ENCODE results near the gene TNFRSF1B. TPM values are rescaled to one million over a fixed set of nuclear protein-coding genes. Genes with fewer than 3 reads are reported as not detected.

TNFRSF1B gene
- total RNA-seq, 4 donors from 2014 or later: 34.0 to 122 (median 84.5) TPM

DNA sequence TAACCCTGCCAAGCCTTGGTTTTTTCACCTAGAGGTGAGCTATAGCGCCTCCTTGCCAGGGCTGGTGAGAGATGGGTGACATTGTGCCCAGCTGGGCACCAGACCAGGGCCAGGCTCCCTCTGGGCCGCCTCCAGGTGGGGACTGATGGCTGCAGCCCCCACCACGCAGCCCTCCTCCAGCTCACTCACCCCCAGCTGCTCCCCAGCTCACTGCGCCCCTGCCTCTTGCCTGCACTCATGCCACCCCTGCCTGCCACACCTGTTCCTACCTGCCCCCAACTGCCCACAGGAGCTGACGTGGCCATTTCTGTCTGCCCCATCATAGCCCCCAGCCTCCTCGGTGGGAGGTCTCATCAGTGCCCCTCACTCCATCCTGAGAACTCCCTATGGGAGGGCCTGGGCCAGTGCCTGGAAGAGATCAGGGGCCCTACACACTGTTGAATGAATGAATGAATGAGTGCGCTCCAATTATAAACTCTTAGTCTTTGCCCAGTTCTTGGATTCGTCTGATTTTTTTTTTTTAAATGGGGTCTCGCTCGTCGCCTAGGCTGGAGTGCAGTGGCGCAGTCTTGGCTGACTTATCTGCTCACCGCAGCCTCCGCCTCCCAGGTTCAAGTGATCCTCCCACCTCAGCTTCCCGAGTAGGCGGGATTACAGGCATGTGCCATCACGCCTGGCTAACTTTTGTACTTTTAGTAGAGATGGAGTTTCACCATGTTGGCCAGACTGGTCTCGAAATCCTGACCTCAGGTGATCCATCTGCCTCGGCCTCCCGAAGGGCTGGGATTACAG, 36.6 kb downstream of the TNFRSF1B start:
- no peak for ATAC-seq (ENCODE audit: low FRiP score)
- TF ChIP-seq, protein P1, sequence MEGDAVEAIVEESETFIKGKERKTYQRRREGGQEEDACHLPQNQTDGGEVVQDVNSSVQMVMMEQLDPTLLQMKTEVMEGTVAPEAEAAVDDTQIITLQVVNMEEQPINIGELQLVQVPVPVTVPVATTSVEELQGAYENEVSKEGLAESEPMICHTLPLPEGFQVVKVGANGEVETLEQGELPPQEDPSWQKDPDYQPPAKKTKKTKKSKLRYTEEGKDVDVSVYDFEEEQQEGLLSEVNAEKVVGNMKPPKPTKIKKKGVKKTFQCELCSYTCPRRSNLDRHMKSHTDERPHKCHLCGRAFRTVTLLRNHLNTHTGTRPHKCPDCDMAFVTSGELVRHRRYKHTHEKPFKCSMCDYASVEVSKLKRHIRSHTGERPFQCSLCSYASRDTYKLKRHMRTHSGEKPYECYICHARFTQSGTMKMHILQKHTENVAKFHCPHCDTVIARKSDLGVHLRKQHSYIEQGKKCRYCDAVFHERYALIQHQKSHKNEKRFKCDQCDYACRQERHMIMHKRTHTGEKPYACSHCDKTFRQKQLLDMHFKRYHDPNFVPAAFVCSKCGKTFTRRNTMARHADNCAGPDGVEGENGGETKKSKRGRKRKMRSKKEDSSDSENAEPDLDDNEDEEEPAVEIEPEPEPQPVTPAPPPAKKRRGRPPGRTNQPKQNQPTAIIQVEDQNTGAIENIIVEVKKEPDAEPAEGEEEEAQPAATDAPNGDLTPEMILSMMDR (IDR thresholded peaks at IDR 0.05): no peak

DNA sequence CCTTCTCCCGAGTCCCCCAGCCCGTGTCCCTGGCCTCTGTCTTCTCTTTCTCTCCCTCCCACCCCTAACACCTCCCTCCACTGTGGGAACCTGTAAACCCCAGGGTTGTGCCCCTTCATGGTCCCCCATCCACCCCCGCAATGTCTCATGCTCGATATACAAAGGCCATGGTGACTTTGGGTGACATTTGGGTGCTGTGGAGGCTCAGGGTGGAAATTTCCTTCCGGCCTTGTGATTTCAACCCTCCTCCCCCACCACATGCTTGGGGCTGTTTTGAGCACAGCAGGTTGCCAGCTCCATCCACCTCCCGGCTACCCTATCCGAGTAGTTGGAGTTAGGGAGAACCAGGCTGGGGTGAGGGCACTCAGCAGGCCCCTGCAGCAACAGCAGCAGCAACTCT, 37.3 kb downstream of the TNFRSF1B start:
- TF ChIP-seq, protein P1 (IDR thresholded peaks at IDR 0.05): no peak
- ATAC-seq (ENCODE audit: low FRiP score): no peak
- no peak for DNase-seq (ENCODE audit: low spot score)

More for the DNA sequence above, 36.6 kb downstream of the TNFRSF1B start:
- DNase-seq (ENCODE audit: low spot score): no peak

- ATAC-seq (ENCODE audit: low FRiP score): no peak
- TF ChIP-seq, protein P1 (IDR thresholded peaks at IDR 0.05): no peak
Measured at GRCh38 chr1:12204754-12205658, 38.2 kb downstream of the TNFRSF1B start.

DNA sequence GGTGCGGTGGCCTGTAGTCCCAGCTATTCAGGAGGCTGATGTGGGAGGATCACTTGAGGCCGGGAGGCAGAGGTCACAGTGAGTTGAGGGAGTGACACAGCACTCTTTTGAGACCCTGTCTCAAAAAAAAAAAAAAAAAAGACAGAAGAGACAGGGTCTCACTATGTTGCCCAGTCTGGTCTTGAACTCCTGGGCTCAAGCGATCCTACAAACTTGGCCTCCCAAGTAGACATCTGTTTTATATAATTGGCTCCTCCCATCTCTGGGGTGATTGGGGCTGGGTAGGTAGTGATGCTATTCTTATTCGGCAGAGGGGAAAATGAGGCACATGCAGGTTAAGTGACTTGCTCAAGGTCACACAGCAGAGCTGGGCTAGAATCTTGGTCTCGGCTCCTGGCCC, 39.4 kb downstream of the TNFRSF1B start:
- TF ChIP-seq, protein P1 (IDR thresholded peaks at IDR 0.05): no peak
- no peak for ATAC-seq (ENCODE audit: low FRiP score)
- no peak for DNase-seq (ENCODE audit: low spot score)

More at GRCh38 chr1:12204754-12205658, 38.2 kb downstream of the TNFRSF1B start:
- DNase-seq (ENCODE audit: low spot score): no peak

DNA sequence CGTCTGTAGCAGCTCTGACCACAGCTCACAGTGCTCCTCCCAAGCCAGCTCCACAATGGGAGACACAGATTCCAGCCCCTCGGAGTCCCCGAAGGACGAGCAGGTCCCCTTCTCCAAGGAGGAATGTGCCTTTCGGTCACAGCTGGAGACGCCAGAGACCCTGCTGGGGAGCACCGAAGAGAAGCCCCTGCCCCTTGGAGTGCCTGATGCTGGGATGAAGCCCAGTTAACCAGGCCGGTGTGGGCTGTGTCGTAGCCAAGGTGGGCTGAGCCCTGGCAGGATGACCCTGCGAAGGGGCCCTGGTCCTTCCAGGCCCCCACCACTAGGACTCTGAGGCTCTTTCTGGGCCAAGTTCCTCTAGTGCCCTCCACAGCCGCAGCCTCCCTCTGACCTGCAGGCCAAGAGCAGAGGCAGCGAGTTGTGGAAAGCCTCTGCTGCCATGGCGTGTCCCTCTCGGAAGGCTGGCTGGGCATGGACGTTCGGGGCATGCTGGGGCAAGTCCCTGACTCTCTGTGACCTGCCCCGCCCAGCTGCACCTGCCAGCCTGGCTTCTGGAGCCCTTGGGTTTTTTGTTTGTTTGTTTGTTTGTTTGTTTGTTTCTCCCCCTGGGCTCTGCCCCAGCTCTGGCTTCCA, 40.1 kb downstream of the TNFRSF1B start:
- TF ChIP-seq, protein P1 (IDR thresholded peaks at IDR 0.05): no peak
- DNase-seq (ENCODE audit: low spot score): no peak
- no peak for ATAC-seq (ENCODE audit: low FRiP score)

DNA sequence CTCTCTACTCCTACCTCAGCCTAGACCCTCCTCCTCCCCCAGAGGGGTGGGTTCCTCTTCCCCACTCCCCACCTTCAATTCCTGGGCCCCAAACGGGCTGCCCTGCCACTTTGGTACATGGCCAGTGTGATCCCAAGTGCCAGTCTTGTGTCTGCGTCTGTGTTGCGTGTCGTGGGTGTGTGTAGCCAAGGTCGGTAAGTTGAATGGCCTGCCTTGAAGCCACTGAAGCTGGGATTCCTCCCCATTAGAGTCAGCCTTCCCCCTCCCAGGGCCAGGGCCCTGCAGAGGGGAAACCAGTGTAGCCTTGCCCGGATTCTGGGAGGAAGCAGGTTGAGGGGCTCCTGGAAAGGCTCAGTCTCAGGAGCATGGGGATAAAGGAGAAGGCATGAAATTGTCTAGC, 41.5 kb downstream of the TNFRSF1B start:
- TF ChIP-seq, protein P1 (IDR thresholded peaks at IDR 0.05): no peak
- ATAC-seq (ENCODE audit: low FRiP score): no peak
- DNase-seq (ENCODE audit: low spot score): no peak
